ENCODE results near the gene ZNF593OS. TPM values are rescaled to one million over a fixed set of nuclear protein-coding genes. Genes with fewer than 3 reads are reported as not detected.
A peak's percentile ranks its signal among the peaks of the same experiment; 100 is the strongest.

Gene ZNF593OS
- total RNA-seq, 2 donors from 2014 or later: not detected

- peaks cover 5% of the 10 kb centered on the region for H3K4me1 ChIP-seq
- H3K4me3 ChIP-seq: no peak overlapping the region
Observed at GRCh38 chr1:26175346-26175745, 3.7 kb upstream of the ZNF593OS start.

GRCh38 chr1:26170472-26170821 lies 1.2 kb downstream of the ZNF593OS start:
- Histone ChIP-seq H3K4me1 (peaks cover 6% of the 10 kb centered on the region), H3K9ac (ENCODE audit: low read depth in 2 of 2, low read length in 2 of 2) (peak overlapping the region; percentile 85 to 97), H3K27me3 (no peaks in the 10 kb centered on the region), H3K36me3 (no peaks in the 10 kb centered on the region), H3K9me3 (no peaks in the 10 kb centered on the region), H3K4me3 (peak overlapping the region; percentile 92), H3K27ac (no peak overlapping the region)
- no peak for DNase-seq
- no peak for TF ChIP-seq CTCF (IDR thresholded peaks at IDR 0.05)
- intact Hi-C loops (cut with DNase I): no loop called here

More at GRCh38 chr1:26175346-26175745, 3.7 kb upstream of the ZNF593OS start:
- no peaks in the 10 kb centered on the region for H3K27me3 ChIP-seq
- TF ChIP-seq CTCF (IDR thresholded peaks at IDR 0.05): no peak
- H3K9me3 ChIP-seq: no peaks in the 10 kb centered on the region
- DNase-seq: no peak
- no peaks in the 10 kb centered on the region for H3K36me3 ChIP-seq
- no peak overlapping the region for H3K27ac ChIP-seq
- no peak overlapping the region for H3K9ac ChIP-seq (ENCODE audit: low read depth in 2 of 2, low read length in 2 of 2)
- intact Hi-C loops (cut with DNase I): loop anchor here (5.0 kb wide), 1 partner anchor 47 kb away; no protein-coding TSS in a partner anchor

- DNase-seq: peak; percentile 92
- peak; percentile 88 for TF ChIP-seq CTCF (IDR thresholded peaks at IDR 0.05)
- intact Hi-C loops (cut with DNase I): loop anchor here (5.0 to 10.0 kb wide), 2 partner anchors 62 to 155 kb away; partner anchors contain the start of gene CEP85
- peak within 1 kb of the TSS; percentile 85 to 97 for H3K9ac ChIP-seq (ENCODE audit: low read depth in 2 of 2, low read length in 2 of 2)
- no peaks in the 10 kb centered on the region for H3K9me3 ChIP-seq
- H3K27me3 ChIP-seq: no peaks in the 10 kb centered on the region
- no peaks in the 10 kb centered on the region for H3K36me3 ChIP-seq
- peak within 1 kb of the TSS; percentile 92 for H3K4me3 ChIP-seq
- H3K27ac ChIP-seq: peak within 1 kb of the TSS; percentile 48
- H3K4me1 ChIP-seq: peaks cover 6% of the 10 kb centered on the region
Observed at GRCh38 chr1:26169669-26170471, 1.8 kb downstream of the ZNF593OS start, which contains the start of gene ZNF593. ZNF593 (plus strand) TSS chr1:26169908; CDS start chr1:26169984, 76 bp downstream.

- Histone ChIP-seq H3K27me3 (no peaks in the 10 kb centered on the region), H3K36me3 (no peaks in the 10 kb centered on the region), H3K9me3 (no peaks in the 10 kb centered on the region), H3K4me3 (peak overlapping the region; percentile 92), H3K4me1 (peaks cover 6% of the 10 kb centered on the region), H3K27ac (no peak overlapping the region), H3K9ac (ENCODE audit: low read depth in 2 of 2, low read length in 2 of 2) (peak overlapping the region in 1 of 2 donors; percentile 85)
- intact Hi-C loops (cut with DNase I): loop anchor here (5.0 to 10.0 kb wide), 2 partner anchors 63 to 156 kb away; partner anchors contain the start of gene CEP85
- no peak for DNase-seq
- no peak for TF ChIP-seq CTCF (IDR thresholded peaks at IDR 0.05)
Observed at GRCh38 chr1:26169198-26169554, 2.5 kb downstream of the ZNF593OS start.

GRCh38 chr1:26168410-26169197 lies 3.0 kb downstream of the ZNF593OS start, which contains the start of gene C1orf232:
C1orf232 (minus strand) TSS chr1:26168963; CDS start chr1:26168499, 464 bp downstream.
- H3K4me1 ChIP-seq: peaks cover 6% of the 10 kb centered on the region
- no peaks in the 10 kb centered on the region for H3K27me3 ChIP-seq
- DNase-seq: no peak
- no peaks in the 10 kb centered on the region for H3K36me3 ChIP-seq
- H3K4me3 ChIP-seq: peak within 1 kb of the TSS; percentile 92
- H3K27ac ChIP-seq: peak within 1 kb of the TSS; percentile 48
- H3K9me3 ChIP-seq: no peaks in the 10 kb centered on the region
- H3K9ac ChIP-seq (ENCODE audit: low read depth in 2 of 2, low read length in 2 of 2): peak within 1 kb of the TSS; percentile 85 to 97
- no peak for TF ChIP-seq CTCF (IDR thresholded peaks at IDR 0.05)
- intact Hi-C loops (cut with DNase I): loop anchor here (5.0 to 10.0 kb wide), 2 partner anchors 64 to 156 kb away; partner anchors contain the start of gene CEP85

Measured in colonic mucosa (tissue), 4 donors.